ENCODE measurements around the gene TREX2. TPM values are rescaled to one million over a fixed set of nuclear protein-coding genes. Genes with fewer than 3 reads are reported as not detected.

TREX2 gene
- polyA plus RNA-seq, 1 of the 3 experiments (the other 2 are of a cell fraction) = 0.76 TPM

DNA sequence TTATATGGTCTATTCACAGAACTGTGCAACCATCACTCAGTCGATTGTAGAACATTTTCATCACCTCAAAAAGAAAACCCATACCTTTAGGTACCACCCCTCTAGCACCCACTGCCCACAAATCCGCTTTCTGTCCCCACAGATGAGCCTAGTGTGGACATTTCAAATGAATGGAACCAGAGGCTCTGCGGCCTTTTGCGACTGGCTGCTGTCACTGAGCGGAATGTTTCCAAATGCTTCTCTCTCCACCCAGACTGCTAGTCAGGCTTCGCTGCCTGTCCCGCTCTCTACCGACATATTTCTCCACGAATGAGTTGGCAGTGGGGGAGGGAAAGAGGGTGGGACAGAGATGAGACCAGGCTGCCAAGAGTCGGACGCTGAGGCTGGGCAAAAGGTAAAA, 47.2 kb upstream of the TREX2 start:
- Histone ChIP-seq H3K27me3 (ENCODE audit: insufficient read depth) (no peaks in the 10 kb centered on the region), H3K9me3 (no peaks in the 10 kb centered on the region), H3K27ac (ENCODE audit: low read depth in 2 of 2, low read length in 1 of 2) (no peak overlapping the region), H3K9me2 (no peaks in the 10 kb centered on the region), H3K4me3 (ENCODE audit: low read depth in 2 of 2, low read length in 1 of 2) (no peak overlapping the region), H3K36me3 (replicated peaks in 1 of 2; ENCODE audit: control insufficient read depth in 1 of 2, insufficient read depth in 2 of 2, low read length in 1 of 2) (no peaks in the 10 kb centered on the region), H3K4me1 (ENCODE audit: control insufficient read depth in 1 of 2, insufficient read depth in 2 of 2, low read depth in 1 of 2, low read length in 1 of 2) (peaks cover 8 to 51% of the 10 kb centered on the region in 2 experiments; a peak in 2 of 4 replicates), H3K4me2 (no peak overlapping the region), H4K20me1 (ENCODE audit: insufficient read depth) (no peaks in the 10 kb centered on the region), H3F3A (replicated peaks; ENCODE audit: insufficient read depth) (peaks cover 5% of the 10 kb centered on the region), H2AFZ (ENCODE audit: low read depth) (no peak overlapping the region), H3K9ac (no peak overlapping the region), H3K79me2 (ENCODE audit: insufficient read depth) (no peaks in the 10 kb centered on the region)
- WGBS (ENCODE audit: low lambda C conversion rate) = 79% methylated on average over 11 of the region's 11 CpGs
- DNase-seq = no peak
- TF ChIP-seq, protein P1, sequence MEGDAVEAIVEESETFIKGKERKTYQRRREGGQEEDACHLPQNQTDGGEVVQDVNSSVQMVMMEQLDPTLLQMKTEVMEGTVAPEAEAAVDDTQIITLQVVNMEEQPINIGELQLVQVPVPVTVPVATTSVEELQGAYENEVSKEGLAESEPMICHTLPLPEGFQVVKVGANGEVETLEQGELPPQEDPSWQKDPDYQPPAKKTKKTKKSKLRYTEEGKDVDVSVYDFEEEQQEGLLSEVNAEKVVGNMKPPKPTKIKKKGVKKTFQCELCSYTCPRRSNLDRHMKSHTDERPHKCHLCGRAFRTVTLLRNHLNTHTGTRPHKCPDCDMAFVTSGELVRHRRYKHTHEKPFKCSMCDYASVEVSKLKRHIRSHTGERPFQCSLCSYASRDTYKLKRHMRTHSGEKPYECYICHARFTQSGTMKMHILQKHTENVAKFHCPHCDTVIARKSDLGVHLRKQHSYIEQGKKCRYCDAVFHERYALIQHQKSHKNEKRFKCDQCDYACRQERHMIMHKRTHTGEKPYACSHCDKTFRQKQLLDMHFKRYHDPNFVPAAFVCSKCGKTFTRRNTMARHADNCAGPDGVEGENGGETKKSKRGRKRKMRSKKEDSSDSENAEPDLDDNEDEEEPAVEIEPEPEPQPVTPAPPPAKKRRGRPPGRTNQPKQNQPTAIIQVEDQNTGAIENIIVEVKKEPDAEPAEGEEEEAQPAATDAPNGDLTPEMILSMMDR (IDR thresholded peaks at IDR 0.05) = no peak
- TF ChIP-seq SIN3A (IDR thresholded peaks at IDR 0.05; ENCODE audit: borderline replicate concordance, low read depth, low read length) = no peak
- TF ChIP-seq GATA2 (CRISPR knock-in tag; IDR thresholded peaks at IDR 0.05) = no peak
- TF ChIP-seq MEF2A (IDR thresholded peaks at IDR 0.05; ENCODE audit: borderline replicate concordance, low read depth) = no peak
- TF ChIP-seq TAF1 (IDR thresholded peaks at IDR 0.05; ENCODE audit: borderline replicate concordance, low read depth, low read length) = no peak
- TF ChIP-seq POLR2AphosphoS5 (IDR thresholded peaks at IDR 0.05; ENCODE audit: low read depth, low read length) = no peak
- TF ChIP-seq, protein P2, sequence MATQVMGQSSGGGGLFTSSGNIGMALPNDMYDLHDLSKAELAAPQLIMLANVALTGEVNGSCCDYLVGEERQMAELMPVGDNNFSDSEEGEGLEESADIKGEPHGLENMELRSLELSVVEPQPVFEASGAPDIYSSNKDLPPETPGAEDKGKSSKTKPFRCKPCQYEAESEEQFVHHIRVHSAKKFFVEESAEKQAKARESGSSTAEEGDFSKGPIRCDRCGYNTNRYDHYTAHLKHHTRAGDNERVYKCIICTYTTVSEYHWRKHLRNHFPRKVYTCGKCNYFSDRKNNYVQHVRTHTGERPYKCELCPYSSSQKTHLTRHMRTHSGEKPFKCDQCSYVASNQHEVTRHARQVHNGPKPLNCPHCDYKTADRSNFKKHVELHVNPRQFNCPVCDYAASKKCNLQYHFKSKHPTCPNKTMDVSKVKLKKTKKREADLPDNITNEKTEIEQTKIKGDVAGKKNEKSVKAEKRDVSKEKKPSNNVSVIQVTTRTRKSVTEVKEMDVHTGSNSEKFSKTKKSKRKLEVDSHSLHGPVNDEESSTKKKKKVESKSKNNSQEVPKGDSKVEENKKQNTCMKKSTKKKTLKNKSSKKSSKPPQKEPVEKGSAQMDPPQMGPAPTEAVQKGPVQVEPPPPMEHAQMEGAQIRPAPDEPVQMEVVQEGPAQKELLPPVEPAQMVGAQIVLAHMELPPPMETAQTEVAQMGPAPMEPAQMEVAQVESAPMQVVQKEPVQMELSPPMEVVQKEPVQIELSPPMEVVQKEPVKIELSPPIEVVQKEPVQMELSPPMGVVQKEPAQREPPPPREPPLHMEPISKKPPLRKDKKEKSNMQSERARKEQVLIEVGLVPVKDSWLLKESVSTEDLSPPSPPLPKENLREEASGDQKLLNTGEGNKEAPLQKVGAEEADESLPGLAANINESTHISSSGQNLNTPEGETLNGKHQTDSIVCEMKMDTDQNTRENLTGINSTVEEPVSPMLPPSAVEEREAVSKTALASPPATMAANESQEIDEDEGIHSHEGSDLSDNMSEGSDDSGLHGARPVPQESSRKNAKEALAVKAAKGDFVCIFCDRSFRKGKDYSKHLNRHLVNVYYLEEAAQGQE (IDR thresholded peaks at IDR 0.05; ENCODE audit: low read depth, low read length) = no peak
- TF ChIP-seq JUND (IDR thresholded peaks at IDR 0.05) = no peak
- TF ChIP-seq NFIC (IDR thresholded peaks at IDR 0.05; ENCODE audit: borderline replicate concordance) = no peak
- no peak for TF ChIP-seq ELF1 (IDR thresholded peaks at IDR 0.05)
- TF ChIP-seq MXI1 (IDR thresholded peaks at IDR 0.05; ENCODE audit: low read depth, low read length) = no peak
- no peak for TF ChIP-seq SMC3 (IDR thresholded peaks at IDR 0.05; ENCODE audit: low read depth, low read length)
- TF ChIP-seq, protein P3, sequence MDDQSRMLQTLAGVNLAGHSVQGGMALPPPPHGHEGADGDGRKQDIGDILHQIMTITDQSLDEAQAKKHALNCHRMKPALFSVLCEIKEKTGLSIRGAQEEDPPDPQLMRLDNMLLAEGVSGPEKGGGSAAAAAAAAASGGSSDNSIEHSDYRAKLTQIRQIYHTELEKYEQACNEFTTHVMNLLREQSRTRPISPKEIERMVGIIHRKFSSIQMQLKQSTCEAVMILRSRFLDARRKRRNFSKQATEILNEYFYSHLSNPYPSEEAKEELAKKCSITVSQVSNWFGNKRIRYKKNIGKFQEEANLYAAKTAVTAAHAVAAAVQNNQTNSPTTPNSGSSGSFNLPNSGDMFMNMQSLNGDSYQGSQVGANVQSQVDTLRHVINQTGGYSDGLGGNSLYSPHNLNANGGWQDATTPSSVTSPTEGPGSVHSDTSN (IDR thresholded peaks at IDR 0.05) = no peak
- no peak for TF ChIP-seq FOXM1 (IDR thresholded peaks at IDR 0.05; ENCODE audit: low read depth)
- TF ChIP-seq EP300 (IDR thresholded peaks at IDR 0.05; ENCODE audit: borderline replicate concordance in 1 of 2, low read depth in 1 of 2, low read length in 1 of 2) = no peak
- no peak for TF ChIP-seq NRF1 (IDR thresholded peaks at IDR 0.05; ENCODE audit: low read depth, low read length)
- TF ChIP-seq FOSL2 (IDR thresholded peaks at IDR 0.05; ENCODE audit: borderline replicate concordance, low read depth) = no peak
- TF ChIP-seq TEAD4 (IDR thresholded peaks at IDR 0.05; ENCODE audit: borderline replicate concordance, insufficient read depth) = no peak
- ChIA-PET CTCF (interaction anchor here (1.4 to 7.0 kb wide), 4 partner anchors 14 to 41 kb away, joined by 3 to 70 read pairs (median 9); partner anchors contain the start of gene HAUS7), POLR2A (no interaction called here)
